GM18502 (cell line): ENCODE measurements around the gene ADRA1B.
"Not testable (repeated sequence)": the region's sequence is repeated elsewhere in the genome, so short reads cannot be mapped to it uniquely, and the experiment has no call there.

ENCODE experiments used
- ATAC-seq: cut with Tn5 transposase; IDR thresholded peaks from one replicate; pipeline ENCODE4 v1.9.1; 2021; ENCODE audit warnings: mild to moderate bottlenecking; ENCODE audit not compliant: unreplicated experiment, poor library complexity

ADRA1B gene

DNA sequence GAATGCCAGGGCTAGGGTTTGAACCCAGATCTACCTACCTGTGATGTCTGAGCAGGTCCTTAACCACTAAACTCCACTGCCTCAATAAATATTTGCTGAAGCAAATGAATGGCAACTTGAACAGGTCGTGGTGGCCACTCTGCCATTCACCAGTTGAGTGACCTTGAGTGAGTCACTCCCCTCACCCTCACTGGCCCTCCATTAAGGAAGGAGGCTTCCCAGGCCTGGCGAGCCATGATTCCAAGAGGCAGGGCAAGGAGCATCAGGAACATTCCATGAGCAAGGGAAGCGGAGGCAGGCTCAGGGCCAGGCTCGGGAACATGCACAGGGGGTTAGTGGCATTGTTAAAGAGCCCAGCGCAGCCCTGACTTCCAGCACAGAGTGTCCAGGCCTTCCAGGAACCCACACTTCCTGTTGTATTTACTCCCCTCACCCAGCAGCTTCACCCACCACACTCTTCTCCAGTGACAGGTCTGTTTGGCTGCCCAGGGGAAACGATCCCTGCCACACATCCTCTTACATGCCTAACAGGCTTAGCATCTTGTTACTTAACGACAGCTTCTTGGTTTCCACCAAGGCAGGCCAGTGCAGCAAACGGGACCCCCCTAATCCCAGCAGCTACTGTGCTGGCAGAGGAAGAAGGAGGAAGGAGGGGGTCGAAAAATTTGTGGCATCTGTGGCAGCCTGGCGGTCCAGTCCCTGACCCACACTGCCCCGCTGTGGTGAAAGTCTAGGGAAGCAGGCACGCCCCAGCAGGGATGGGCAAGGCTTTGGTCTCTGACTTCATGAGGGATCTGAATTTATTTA is 49.0 kb downstream of the ADRA1B start:
- ATAC-seq: peak; percentile 46

DNA sequence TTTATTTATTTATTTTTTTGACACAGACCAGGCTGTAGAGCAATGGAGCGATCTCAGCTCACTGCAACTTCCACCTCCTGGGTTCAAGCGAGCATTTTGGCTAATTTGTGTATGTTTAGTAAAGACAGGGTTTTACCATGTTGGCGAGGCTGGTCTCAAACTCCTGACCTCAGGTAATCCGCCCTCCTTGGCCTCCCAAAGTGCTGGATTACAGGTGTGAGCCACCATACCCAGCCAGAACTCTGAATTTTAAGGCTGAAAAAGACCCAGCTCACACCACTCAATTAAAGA is 49.5 kb downstream of the ADRA1B start:
- ATAC-seq: not testable (repeated sequence)

DNA sequence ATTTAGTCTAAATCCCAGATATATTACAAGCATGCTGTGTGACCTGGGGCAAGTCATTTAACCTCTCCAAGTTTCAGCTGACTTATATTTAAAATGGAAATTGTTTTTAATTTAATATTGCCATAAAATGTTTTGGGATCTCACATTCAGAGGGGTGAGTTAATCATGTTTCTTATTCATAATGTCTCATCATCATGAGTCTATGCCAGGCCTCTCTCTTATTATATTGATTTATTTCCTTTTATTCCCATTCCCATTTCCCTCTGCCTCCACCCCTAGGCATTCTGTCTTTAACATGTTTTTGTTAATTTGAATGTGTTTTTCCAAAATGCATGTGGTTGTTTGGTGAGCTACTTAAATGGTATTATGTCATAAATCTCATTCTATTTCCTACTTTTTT is 53.7 kb downstream of the ADRA1B start:
- ATAC-seq: no peak

DNA sequence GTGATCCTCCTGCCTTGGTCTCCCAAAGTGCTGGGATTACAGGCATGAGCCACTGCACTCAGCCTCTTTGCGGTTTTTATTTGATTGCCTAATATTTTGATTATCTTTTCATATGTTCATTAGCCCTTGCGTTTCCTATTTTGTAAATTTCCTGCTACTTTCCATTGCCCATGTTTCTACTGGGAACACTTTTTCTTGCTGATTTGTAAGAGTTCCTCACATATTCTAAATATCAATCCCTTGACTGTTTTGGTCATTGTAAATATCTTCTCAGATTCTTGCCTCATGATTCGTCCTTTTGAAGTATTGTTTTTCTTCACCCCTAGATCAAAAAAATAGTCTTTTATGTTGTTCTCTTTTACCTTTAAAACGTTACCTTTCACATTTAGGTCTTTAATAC is 54.8 kb downstream of the ADRA1B start:
- no peak for ATAC-seq

DNA sequence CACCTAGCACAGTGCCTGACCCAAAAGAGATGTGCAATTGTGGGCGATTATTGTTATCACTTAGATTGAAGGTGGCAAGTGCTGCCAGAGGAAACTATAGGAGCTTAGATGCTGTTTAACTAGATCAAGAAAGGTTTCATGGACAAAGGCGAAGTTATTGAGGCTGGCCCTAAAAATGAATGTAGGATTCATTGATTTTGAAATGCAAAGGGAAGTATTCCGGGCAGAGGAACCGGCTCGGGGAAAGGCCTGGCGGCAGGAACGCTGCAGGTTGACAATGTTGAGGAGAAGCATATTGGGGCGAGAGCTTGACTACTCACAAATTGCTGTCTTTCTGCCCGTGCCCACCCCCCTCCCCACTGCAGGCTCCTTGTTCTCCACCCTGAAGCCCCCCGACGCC is 55.2 kb downstream of the ADRA1B start:
- no peak for ATAC-seq

DNA sequence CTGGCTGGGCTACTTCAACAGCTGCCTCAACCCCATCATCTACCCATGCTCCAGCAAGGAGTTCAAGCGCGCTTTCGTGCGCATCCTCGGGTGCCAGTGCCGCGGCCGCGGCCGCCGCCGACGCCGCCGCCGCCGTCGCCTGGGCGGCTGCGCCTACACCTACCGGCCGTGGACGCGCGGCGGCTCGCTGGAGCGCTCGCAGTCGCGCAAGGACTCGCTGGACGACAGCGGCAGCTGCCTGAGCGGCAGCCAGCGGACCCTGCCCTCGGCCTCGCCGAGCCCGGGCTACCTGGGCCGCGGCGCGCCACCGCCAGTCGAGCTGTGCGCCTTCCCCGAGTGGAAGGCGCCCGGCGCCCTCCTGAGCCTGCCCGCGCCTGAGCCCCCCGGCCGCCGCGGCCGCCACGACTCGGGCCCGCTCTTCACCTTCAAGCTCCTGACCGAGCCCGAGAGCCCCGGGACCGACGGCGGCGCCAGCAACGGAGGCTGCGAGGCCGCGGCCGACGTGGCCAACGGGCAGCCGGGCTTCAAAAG is 55.7 kb downstream of the ADRA1B start:
- ATAC-seq: no peak

DNA sequence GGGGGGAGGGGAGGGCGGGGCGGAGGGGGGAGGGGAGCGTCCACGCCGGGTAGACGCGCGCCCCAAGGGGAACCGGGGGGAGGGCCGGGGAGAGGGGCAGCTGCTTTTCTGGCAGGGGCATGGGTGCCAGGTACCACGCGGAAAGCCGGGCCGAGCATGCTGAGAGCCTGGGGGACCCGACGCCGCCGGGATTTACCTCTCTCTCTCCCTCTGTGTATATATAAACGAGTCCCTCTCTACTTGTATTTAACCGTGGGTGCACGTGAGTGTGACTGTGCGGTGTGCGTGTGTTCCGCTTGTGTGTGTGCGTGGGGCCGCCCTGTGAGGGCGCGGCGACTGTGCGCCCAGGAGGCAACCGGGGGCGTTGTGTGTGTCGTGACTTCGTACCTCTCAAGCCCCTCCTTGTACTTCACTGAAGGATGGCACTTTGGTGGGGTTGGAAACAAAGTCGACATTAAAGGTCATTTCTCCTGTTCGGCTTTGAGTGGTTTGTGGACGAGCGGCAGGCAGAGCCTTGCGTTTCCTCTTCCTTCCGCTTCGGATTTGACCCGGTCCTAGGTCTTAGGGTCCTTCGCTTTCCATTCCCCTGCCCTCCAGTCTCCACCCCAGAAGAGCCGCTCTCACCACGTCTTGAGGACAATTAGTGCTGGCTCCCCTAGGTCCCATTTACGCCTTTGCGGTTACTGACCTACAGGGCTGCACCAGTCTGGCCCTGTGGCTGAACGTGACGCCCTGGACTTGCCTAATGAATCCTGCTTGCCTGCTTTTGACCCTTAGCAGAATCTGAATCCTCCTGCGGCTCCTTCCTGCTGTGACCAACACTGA is 56.5 kb downstream of the ADRA1B start:
- ATAC-seq: no peak

DNA sequence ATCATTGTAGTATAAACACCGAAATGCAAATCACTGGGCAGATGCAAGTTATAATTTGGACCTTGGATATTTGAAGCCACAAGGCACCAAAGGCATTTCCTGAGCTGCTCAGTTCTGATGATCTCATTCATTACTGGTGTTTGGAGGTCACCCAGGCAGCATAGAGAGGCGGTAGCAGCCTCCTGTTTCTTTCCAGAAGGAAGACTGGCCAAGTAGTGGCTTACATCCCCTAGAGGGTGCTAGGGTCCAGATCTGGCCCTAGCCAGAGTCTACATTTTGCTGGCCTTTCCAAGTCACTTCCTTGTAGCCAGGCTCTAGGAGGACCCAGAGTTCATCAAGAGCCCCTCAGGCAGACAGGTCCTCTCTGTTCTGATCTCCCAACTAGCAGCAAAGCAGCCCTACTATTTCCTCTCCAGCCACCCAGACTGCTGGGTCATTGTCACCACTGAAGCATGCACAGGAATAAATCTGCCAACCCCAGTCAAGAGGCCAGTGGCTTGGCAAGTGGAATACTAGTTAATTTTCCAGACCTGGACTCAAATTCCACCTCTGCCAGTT is 59.3 kb downstream of the ADRA1B start:
- no peak for ATAC-seq

DNA sequence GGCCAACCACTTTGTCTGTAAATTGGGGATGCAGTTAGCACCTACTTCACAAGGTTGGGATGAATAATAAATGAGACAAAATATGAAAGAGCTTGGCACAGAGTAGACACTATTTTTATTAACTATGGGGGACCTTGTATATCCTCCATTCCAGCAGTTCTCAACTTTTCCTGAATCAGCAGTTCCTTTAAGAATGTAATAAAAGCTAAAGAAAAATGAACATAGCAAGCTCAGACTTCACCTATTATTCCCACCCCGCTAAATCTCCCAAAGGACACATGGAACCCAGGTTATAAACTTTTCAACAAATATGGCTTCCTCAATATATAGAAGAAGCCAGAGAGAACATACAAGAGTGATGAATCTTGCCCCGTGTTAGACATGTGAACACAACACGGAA is 60.6 kb downstream of the ADRA1B start:
- ATAC-seq: no peak

DNA sequence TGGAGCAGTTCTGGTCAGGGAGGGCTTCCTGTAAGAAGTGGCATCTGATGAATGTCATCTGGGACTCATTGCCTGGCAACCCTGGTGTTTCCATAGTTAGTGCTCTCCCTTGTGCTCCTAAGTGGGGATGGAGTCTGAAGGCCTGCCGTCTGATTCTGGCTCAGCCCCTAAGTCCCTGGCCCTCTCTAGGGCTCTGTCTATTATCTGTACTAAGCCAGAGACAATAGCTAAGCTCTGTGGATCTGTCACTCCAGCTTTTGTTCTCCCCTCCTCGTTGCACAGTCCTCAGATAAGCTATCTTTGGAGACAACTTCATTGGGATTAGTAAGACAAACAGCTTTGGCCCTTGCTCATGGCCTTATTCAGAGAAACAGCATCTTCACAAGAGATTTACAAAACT is 62.1 kb downstream of the ADRA1B start:
- ATAC-seq: no peak

DNA sequence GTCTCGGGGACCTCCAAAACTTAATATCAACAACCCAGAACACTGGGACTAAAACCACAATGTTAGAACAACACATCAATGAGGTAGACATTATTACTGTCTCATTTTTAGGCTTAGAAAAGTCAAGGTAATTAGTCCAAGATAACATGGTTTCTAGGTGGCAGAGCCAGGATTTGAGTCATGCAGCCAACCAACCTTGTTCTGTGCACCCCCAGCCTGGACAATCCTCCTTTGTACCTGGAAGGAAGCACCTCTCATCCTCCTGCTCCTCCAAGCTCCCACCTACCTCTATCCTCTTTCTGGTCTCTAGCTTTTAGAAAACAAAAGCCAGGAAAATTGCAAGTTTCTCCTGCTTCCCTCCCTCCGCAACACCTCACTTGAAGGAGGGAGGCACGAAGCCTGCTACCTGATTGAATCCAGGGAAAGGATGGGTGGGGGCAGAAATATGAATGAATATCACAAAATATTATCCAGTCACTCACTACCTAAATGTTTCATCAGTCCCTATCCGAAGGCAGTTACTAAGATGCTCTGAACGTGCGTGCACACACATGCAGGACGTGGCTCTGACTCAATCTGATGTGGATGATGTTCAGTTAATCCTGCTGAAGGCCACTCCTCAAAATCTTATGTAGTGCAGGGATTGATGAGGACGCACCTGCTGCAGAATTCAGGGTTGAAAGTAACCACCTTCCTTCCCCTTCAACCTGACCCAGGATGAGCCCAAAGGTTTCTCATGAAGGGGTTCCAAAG is 66.3 kb downstream of the ADRA1B start:
- no peak for ATAC-seq

DNA sequence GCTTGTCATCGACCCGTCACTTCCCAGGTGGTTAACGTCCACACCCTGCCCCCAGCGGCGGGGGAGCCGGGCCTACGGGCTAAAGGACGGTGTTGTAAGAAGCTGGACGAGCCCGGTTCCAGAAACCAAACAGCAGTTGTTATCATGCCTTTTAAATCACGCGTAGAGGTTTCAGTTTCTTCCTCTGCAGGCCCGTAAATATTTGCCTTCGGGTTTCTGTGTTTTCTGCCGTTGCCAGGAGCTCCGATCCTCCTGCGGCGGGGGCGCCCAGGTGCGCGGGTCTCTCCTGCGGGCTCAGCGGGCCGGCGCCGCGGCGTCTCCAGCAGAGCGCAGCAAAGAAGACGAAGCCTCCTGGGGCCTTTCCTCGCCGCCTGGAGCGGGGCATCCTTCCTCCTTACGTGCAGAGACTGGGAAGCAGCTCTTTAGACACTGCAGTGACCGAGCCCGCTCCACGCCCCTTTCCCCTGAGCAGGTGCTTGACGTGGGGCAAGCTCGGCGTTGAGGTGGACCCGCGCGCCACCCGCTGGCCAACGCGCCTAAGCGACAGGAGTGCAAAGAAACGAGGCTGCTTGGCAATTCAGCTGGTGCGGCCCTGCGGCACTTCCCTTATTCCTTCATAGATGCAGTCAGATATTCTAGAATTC is 70.9 kb downstream of the ADRA1B start:
- ATAC-seq: peak; percentile 95

DNA sequence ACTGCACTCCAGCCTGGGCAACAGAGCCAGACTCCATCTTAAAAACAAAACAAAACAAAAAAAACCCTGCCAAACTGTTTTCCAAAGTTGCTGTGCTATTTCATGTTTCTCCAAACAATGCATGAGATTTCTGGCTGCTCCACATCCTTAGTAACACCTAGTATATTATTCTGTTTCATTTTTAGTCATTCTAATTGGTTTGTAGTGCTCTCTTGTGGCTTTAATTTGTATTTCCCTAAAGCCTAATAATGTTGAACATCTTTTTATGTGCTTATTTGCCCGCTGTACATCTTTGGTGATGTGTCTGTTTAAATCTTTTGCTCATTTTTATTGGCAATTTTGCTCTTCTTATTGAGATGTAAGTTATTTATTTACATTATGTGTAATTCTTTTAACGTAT is 74.2 kb downstream of the ADRA1B start:
- ATAC-seq: no peak

DNA sequence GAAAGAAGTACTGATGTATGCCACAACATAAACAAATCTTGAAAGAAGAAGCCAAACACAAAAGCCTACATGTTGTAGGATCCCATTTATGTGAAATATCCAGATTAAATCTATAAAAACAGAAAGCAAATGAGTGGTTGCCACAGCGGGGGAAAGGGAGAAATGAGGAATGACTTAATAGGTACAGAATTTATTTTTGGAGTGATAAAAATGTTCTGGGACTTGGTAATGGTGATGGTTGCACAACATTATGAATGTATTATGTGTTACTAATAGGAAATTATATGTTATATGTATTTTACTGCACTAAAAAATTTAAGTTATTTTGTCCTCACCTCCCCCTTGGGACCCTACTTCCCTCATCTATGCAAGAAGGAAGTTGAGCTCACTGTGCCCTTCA is 76.3 kb downstream of the ADRA1B start:
- no peak for ATAC-seq

DNA sequence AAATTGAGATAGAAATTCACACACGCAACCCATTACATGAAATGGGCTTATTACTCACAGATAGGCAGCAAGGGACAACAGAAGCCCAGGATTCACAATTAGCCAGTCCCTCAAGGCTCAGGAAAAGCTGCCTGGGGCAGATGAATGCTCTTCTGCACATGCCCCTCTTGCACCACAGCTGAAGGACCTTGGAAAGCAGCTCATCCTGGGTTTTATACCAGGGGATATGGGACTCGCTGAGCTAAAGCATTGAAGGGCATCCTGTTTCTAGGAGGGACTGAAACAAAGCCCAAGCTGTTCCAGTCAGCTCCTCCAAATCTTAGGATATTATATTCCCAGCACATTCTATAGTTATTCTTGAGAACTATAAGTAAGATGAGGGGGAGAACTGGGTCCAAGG is 76.9 kb downstream of the ADRA1B start:
- ATAC-seq: no peak

DNA sequence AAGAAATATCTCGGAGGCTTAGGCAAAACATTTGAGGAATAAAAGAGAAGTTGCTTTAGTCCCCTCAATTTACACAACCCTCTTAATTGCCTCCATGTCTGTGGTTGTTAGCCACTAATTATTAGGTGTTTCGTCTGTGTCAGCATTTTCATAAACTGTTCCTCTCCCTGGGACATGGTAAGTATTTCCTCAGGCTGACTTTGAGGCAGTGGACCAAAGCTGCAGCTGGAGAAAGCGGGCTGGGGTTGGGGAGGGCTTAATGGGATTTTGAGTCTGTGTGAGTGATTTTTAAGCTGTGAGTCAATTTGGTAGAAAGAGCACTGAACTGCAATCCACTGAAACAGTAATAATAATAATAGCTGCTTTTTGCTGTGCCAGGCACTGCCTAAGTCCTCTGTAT is 79.6 kb downstream of the ADRA1B start:
- no peak for ATAC-seq

DNA sequence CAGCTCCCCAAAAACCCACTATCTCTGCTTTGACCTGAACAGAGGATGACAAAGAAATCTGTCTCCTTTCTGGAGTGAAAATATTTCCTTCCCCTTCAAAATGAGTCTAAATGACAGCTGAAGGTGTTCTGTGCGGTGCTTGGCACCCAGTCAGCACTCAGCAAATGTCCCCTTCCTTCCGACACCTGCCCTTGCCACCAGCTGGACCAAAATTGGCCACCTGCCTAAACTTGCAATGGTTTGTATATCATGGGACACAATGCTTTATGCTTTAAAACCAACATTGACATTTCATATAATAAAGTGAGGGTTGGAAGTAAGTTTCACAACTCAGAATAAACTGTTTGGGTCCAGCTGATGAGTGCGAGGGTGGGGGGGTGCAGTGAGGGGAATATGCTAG is 85.2 kb downstream of the ADRA1B start:
- no peak for ATAC-seq

DNA sequence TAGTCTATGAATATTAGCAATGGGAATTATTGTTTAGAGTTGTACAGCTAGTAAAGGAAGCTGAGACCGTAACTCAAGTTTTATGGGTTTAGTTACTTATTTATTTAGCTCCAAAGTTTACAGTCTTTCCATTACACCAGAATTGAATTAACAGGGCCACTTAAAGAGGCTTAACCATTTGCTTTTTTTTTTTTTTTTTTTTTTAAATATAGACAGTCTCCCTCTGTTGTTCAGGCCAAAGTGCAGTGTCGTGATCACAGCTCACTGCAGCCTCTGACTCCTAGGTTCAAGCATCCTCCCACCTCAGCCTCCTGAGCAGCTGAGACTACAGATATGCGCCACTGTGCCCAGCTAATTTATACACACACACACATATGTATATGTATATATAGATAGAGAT is 91.2 kb downstream of the ADRA1B start:
- no peak for ATAC-seq

DNA sequence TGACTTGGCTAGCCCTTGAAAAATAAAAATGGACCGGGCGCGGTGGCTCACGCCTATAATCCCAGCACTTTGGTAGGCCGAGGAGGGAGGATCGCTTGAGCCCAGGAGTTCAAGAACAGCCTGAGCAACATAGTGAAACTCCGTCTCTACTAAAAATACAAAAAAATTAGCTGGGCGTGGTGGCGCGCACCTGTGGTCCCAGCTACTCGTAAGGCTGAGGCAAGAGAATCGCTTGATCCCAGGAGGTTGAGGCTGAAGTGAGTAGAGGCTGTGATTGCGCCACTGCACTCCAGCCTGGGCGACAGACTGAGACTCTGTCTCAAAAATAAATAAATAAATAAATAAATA is 92.2 kb downstream of the ADRA1B start:
- ATAC-seq: not testable (repeated sequence)

DNA sequence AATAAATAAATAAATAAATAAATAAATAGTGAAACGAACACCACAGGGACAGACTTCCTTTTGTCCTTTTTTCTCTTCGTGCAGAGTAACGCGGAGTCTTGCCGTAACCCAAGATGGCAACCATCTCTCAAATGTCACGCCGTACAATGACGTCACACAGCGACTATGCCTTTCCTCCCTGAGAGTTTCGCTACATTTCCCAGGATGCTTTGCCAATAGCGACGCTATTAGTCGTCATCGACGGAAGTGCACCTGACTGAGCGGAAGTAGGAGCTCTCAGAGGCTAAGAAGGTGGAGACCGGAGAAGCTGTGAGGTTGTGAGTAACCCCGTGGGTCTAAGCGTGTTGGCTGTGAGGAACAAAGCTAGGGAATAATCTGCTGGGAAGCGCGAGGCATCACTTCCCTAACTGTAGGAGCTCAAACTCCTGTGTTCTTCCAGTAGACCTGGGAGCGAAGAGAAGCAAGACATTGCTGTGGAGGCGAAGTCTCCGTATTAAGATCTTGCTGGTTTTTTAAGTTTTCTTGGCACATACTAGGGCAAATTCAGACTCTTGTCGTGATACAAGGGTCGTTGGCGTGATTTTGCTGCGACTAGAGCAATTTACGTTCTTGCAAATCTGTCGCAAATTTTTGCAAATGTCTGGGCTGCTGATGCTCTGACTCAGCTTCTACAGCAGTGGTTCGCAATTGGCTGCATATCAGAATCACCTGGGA is 92.8 kb downstream of the ADRA1B start, which contains the start of gene TTC1:
Gene TTC1, plus strand, starts transcription at position 263 of the 714 bp plus-strand sequence. CDS start 1,390 bp downstream, outside the sequence.
- ATAC-seq: peak; percentile 99
